Heart left ventricle (tissue), 13 donors: ENCODE results near the gene TBX1.

Experiments used
- POLR2A ChIP-seq, 2 donors: fragments of 450-650 bp; IDR thresholded peaks; one replicate each; pipeline ENCODE4 v1.6.1; 2017; ENCODE audit warnings: antibody characterized with exemption in 2 of 2, mild to moderate bottlenecking in 2 of 2, moderate library complexity in 2 of 2
- TF ChIP-seq, protein P1 (sequence below), 12 donors: fragments of 200-600 bp; sonication (generic) in 4 of 12; IDR thresholded peaks; one replicate each; pipeline versions ENCODE4 v1.5.0 to v1.8.0; 2018 to 2022; ENCODE audit warnings: antibody characterized with exemption in 12 of 12, mild to moderate bottlenecking in 5 of 12
- donor health status: ischemic (EF 13 %, LVEDD 7.1; RV severe dilation, severe dysfunction).
- donor health status: DM: no; HTN: yes; CAD: no.
- donor health status: DM: no; HTN: no; CAD: no.
- donor health status: ischemic (EF 25% LVEDD 6.9; RV normal size, moderate dysfunction).
- donor health status: ischemic (EF 25% LVEDD 5.7; RV mildly dilated, moderate dysfunction).
- donor health status: ischemic (EF 35%, LVEDD 5.7; RV mildly dilated, moderate dysfunction).
- donor health status: nonischemic (EF 11% LVEDD 7.7; RV severe dilation, severe dysfunction).
- donor health status: DM: yes; HTN: yes; CAD: no.
- donor health status: PGD.
- donor health status: ischemic (EF 29% LVEDD 5.4; RV normal size, mild dysfunction).
- donor health status: nonischemic (EF 23%, LVEDD 6.1; RV moderate dilation, normal function).

DNA sequence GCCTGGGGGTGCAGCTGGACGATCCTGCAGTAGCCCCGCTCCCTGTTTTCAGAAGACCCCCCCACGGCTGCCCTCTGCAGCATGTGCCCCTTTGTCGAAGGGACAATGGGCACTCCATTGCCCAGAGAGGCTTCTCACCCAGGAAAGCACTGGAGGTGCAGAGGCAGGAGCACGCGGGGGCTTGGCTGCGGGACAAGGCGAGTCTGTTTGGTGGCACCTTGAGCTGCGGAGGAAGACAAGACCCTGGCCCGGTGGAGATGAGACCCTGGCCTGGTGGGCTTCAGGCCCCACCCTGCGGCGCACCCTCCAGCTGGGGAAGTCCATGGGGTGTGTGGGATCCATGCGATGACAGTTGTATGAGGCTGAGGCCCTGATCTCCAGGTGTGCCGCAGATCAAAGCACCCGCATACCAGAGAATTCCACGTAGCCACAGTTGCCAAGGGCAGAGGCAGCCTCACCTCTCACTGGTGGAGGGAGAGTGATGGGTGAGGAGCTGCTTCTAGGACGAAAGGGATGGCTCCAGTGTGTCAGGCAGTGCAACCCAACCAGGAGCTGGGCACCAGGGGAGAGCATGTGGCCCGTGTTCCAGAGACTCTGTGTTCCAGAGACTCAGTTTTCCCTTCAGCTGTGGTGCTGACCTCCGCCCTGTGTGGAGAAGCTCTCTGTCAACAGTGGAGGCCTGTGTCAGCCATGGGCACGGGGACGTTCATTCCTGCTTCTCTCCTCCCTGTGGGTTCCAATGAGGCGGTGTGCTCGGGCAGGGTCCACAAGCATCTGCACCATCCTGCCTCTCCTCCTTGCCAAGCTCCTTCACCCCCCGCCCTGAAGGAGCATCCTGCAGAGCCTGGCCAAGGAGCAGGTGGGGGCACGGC, 10.0 kb downstream of the TBX1 start:
- TF ChIP-seq, protein P1, sequence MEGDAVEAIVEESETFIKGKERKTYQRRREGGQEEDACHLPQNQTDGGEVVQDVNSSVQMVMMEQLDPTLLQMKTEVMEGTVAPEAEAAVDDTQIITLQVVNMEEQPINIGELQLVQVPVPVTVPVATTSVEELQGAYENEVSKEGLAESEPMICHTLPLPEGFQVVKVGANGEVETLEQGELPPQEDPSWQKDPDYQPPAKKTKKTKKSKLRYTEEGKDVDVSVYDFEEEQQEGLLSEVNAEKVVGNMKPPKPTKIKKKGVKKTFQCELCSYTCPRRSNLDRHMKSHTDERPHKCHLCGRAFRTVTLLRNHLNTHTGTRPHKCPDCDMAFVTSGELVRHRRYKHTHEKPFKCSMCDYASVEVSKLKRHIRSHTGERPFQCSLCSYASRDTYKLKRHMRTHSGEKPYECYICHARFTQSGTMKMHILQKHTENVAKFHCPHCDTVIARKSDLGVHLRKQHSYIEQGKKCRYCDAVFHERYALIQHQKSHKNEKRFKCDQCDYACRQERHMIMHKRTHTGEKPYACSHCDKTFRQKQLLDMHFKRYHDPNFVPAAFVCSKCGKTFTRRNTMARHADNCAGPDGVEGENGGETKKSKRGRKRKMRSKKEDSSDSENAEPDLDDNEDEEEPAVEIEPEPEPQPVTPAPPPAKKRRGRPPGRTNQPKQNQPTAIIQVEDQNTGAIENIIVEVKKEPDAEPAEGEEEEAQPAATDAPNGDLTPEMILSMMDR (IDR thresholded peaks at IDR 0.05) = no peak
- no peak for TF ChIP-seq POLR2A (IDR thresholded peaks at IDR 0.05)
